Trophoblast cell (in vitro differentiated cells and primary cell): ENCODE results near the gene BCL3.
A peak's percentile ranks its signal among the peaks of the same experiment; 100 is the strongest.

Source experiments
- DNase-seq, 2 donors: peaks; one replicate each; pipeline ENCODE4 v3.0.0-alpha.2; 2016
- H2AFZ ChIP-seq: 2 replicates; pipeline ENCODE4 v1.6.1; 2013; ENCODE audit warnings: low read length, moderate library complexity, mild to moderate bottlenecking; ENCODE audit not compliant: insufficient read depth, poor library complexity
- H2AK5ac ChIP-seq: 2 replicates; pipeline ENCODE4 v1.6.1; 2013; ENCODE audit warnings: mild to moderate bottlenecking, low read length
- H2BK120ac ChIP-seq: 2 replicates; pipeline ENCODE4 v1.6.1; 2013; ENCODE audit warnings: low read length, mild to moderate bottlenecking, moderate library complexity; ENCODE audit not compliant: insufficient read depth, poor library complexity
- H2BK12ac ChIP-seq: 2 replicates; pipeline ENCODE4 v1.6.1; 2013; ENCODE audit warnings: mild to moderate bottlenecking, low read length, moderate library complexity
- H2BK5ac ChIP-seq: 2 replicates; pipeline ENCODE4 v1.6.1; 2013; ENCODE audit warnings: low read length, low read depth, moderate library complexity, mild to moderate bottlenecking; ENCODE audit not compliant: poor library complexity
- H3K14ac ChIP-seq: 2 replicates; pipeline ENCODE4 v1.6.1; 2013; ENCODE audit warnings: mild to moderate bottlenecking, low read length
- H3K18ac ChIP-seq: 2 replicates; pipeline ENCODE4 v1.6.1; 2013; ENCODE audit warnings: mild to moderate bottlenecking, low read length
- H3K23ac ChIP-seq: 2 replicates; pipeline ENCODE4 v1.6.1; 2013; ENCODE audit warnings: low read length
- H3K27ac ChIP-seq: 2 replicates; pipeline ENCODE4 v1.5.1; 2013; ENCODE audit warnings: low read depth, mild to moderate bottlenecking, inconsistent platforms, low read length, moderate library complexity
- H3K27me3 ChIP-seq: 2 replicates; pipeline ENCODE4 v1.6.1; 2013; ENCODE audit warnings: inconsistent platforms, mild to moderate bottlenecking, low read length, moderate library complexity; ENCODE audit not compliant: insufficient read depth
- H3K36me3 ChIP-seq, 2 experiments: 1 replicate in 1 of 2; 2 replicates in 1 of 2; pipeline ENCODE4 v1.6.1; 2013; ENCODE audit warnings: low read length in 2 of 2, mild to moderate bottlenecking in 2 of 2, moderate library complexity in 1 of 2; ENCODE audit not compliant: insufficient read depth in 2 of 2, control insufficient read depth in 1 of 2
- H3K4ac ChIP-seq: 2 replicates; pipeline ENCODE4 v1.6.1; 2013; ENCODE audit warnings: low read depth, mild to moderate bottlenecking, low read length, moderate library complexity
- H3K4me1 ChIP-seq, 2 experiments: 1 replicate in 1 of 2; 2 replicates in 1 of 2; pipeline ENCODE4 v1.6.1; 2013; ENCODE audit warnings: low read length in 2 of 2, mild to moderate bottlenecking in 2 of 2, moderate library complexity in 1 of 2; ENCODE audit not compliant: insufficient read depth in 2 of 2, control insufficient read depth in 1 of 2
- H3K4me2 ChIP-seq: 2 replicates; pipeline ENCODE4 v1.6.1; 2013; ENCODE audit warnings: inconsistent platforms, mild to moderate bottlenecking, low read length, moderate library complexity
- H3K4me3 ChIP-seq: 2 replicates; pipeline ENCODE4 v1.5.1; 2013; ENCODE audit warnings: mild to moderate bottlenecking, low read depth, low read length, inconsistent platforms
- H3K79me1 ChIP-seq: one replicate; pipeline ENCODE4 v1.6.1; 2013; ENCODE audit warnings: low read length
- H3K79me2 ChIP-seq: 2 replicates; pipeline ENCODE4 v1.6.1; 2013; ENCODE audit warnings: low read length, mild to moderate bottlenecking; ENCODE audit not compliant: control insufficient read depth, insufficient read depth, poor library complexity
- H3K9ac ChIP-seq: 2 replicates; pipeline ENCODE4 v1.6.1; 2013; ENCODE audit warnings: mild to moderate bottlenecking, low read length
- H3K9me3 ChIP-seq: 2 replicates; pipeline ENCODE4 v1.6.1; 2013; ENCODE audit warnings: low read depth, mild to moderate bottlenecking, control low read depth, inconsistent platforms, low read length; ENCODE audit not compliant: insufficient read depth
- H4K12ac ChIP-seq: 2 replicates; pipeline ENCODE4 v1.6.1; 2013; ENCODE audit warnings: low read depth, mild to moderate bottlenecking, low read length, moderate library complexity
- H4K8ac ChIP-seq: 2 replicates; pipeline ENCODE4 v1.6.1; 2013; ENCODE audit warnings: low read depth, mild to moderate bottlenecking, low read length, moderate library complexity
- H4K91ac ChIP-seq: one replicate; pipeline ENCODE4 v1.6.1; 2013; ENCODE audit warnings: low read depth, mild to moderate bottlenecking, low read length, moderate library complexity
- whole genome bisulfite sequencing: extraction: QIAGEN DNeasy Blood & Tissue Kit; methylation state at CpG from one replicate; pipeline ENCODE4 v1.1.7; 2013; ENCODE audit warnings: missing lambda C conversion rate; ENCODE audit not compliant: insufficient read length, insufficient coverage; ENCODE audit errors: extremely low coverage; 5-methylcytosine and 5-hydroxymethylcytosine counted together

The BCL3 gene

DNA sequence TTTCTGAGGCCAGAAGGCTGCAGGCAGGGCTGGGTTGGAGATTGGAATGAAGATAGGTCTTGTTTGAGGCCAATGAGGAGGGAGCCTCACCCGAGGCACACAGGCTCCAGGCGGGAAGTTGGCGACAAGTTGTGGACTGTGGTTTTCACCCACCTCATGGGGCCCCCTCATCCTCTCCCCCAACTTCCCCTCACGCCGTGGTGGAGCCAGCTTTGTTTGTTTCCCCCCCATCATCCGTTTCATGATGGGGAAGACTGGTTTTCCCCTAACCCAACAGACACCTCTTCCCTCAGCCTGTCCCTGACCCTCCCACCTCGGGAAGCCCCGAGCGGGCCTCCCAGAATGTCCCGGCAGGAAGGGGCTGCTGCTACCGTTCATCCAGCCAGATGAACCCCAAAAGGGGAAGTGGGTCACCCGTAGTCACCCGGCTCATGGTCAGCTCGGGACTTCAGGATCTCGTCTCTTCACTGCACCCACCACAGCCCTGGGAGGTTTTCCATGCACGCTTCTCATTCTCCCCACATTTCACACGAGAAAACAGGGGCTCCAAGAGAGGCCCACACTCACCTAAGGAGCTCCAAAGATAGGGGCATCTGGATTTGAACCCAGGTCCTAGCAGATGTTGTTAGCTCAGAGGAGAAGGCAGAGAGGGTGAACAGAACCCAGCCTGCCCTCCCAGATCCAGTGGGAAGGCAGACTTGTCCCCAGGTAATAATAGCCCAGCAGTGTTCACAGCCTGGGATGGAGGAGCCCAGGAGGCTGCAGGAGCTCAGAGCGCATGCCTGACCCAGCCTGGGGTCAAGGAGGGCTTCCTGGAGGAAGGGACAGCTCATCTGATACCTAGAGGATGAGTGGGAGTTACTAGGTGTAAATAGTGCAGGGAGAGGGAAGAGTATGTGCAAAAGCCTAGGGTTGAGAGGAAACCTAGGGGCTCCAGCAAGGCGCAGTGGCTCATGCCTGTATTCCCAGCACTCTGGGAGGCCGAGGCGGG, 26.1 kb upstream of the BCL3 start:
- no peaks in the 10 kb centered on the region for H3K27me3 ChIP-seq
- no peak overlapping the region for H4K8ac ChIP-seq
- peak overlapping the region; percentile 14 for H2BK120ac ChIP-seq
- H3K79me2 ChIP-seq, result peaks cover 2% of the 10 kb centered on the region
- H3K23ac ChIP-seq, result no peak overlapping the region
- no CpG with 5 or more reads among the region's 21 CpGs for WGBS
- H3K4ac ChIP-seq, result no peak overlapping the region
- peaks cover 5% of the 10 kb centered on the region for H3K79me1 ChIP-seq
- H2BK12ac ChIP-seq, result no peak overlapping the region
- H3K4me3 ChIP-seq, result no peak overlapping the region
- H2BK5ac ChIP-seq, result no peak overlapping the region
- no peak overlapping the region for H3K9ac ChIP-seq
- H3K4me2 ChIP-seq, result no peak overlapping the region
- H3K36me3 ChIP-seq, result no peaks in the 10 kb centered on the region
- peak; percentile 46 to 61 for DNase-seq
- H2AFZ ChIP-seq, result no peak overlapping the region
- H3K27ac ChIP-seq, result no peak overlapping the region
- peaks cover 14 to 15% of the 10 kb centered on the region in 2 experiments for H3K4me1 ChIP-seq
- H4K91ac ChIP-seq, result no peak overlapping the region
- H3K14ac ChIP-seq, result no peak overlapping the region
- no peak overlapping the region for H4K12ac ChIP-seq
- no peak overlapping the region for H3K18ac ChIP-seq
- H2AK5ac ChIP-seq, result no peak overlapping the region
- no peaks in the 10 kb centered on the region for H3K9me3 ChIP-seq

GRCh38 chr19:44723299-44723951, 25.1 kb upstream of the BCL3 start:
- no peak overlapping the region for H3K4me2 ChIP-seq
- no peak overlapping the region for H2BK5ac ChIP-seq
- H3K36me3 ChIP-seq, result no peaks in the 10 kb centered on the region
- H3K9me3 ChIP-seq, result no peaks in the 10 kb centered on the region
- H3K79me1 ChIP-seq, result peaks cover 3% of the 10 kb centered on the region
- no peak overlapping the region for H3K14ac ChIP-seq
- H3K4me1 ChIP-seq, result peaks cover 13% of the 10 kb centered on the region in 2 experiments
- H3K9ac ChIP-seq, result no peak overlapping the region
- no peak overlapping the region for H2BK12ac ChIP-seq
- no peak overlapping the region for H4K12ac ChIP-seq
- H3K27me3 ChIP-seq, result no peaks in the 10 kb centered on the region
- H3K18ac ChIP-seq, result no peak overlapping the region
- no peak overlapping the region for H4K91ac ChIP-seq
- H2AFZ ChIP-seq, result no peak overlapping the region
- DNase-seq, result no peak
- no peak overlapping the region for H4K8ac ChIP-seq
- H3K4ac ChIP-seq, result no peak overlapping the region
- no peak overlapping the region for H2AK5ac ChIP-seq
- no peak overlapping the region for H3K27ac ChIP-seq
- no peak overlapping the region for H3K23ac ChIP-seq
- H3K4me3 ChIP-seq, result no peak overlapping the region
- H2BK120ac ChIP-seq, result no peak overlapping the region
- no CpG with 5 or more reads among the region's 10 CpGs for WGBS
- H3K79me2 ChIP-seq, result peaks cover under 1% of the 10 kb centered on the region

GRCh38 chr19:44723952-44724319, 24.6 kb upstream of the BCL3 start:
- H2AK5ac ChIP-seq, result no peak overlapping the region
- H4K8ac ChIP-seq, result no peak overlapping the region
- WGBS, result no CpG with 5 or more reads among the region's 7 CpGs
- no peak overlapping the region for H2BK5ac ChIP-seq
- no peak overlapping the region for H2BK12ac ChIP-seq
- no peak overlapping the region for H3K9ac ChIP-seq
- peaks cover 2% of the 10 kb centered on the region for H3K79me1 ChIP-seq
- no peak overlapping the region for H2BK120ac ChIP-seq
- H3K14ac ChIP-seq, result no peak overlapping the region
- H3K9me3 ChIP-seq, result no peaks in the 10 kb centered on the region
- H3K4me2 ChIP-seq, result no peak overlapping the region
- H3K23ac ChIP-seq, result no peak overlapping the region
- no peaks in the 10 kb centered on the region for H3K79me2 ChIP-seq
- no peaks in the 10 kb centered on the region for H3K36me3 ChIP-seq
- DNase-seq, result peak; percentile 89 to 97
- H4K91ac ChIP-seq, result no peak overlapping the region
- H3K27me3 ChIP-seq, result no peaks in the 10 kb centered on the region
- H3K4me1 ChIP-seq, result peaks cover 9% of the 10 kb centered on the region in 2 experiments
- no peak overlapping the region for H3K27ac ChIP-seq
- H3K4ac ChIP-seq, result no peak overlapping the region
- H3K18ac ChIP-seq, result no peak overlapping the region
- H3K4me3 ChIP-seq, result no peak overlapping the region
- no peak overlapping the region for H2AFZ ChIP-seq
- H4K12ac ChIP-seq, result no peak overlapping the region

DNA sequence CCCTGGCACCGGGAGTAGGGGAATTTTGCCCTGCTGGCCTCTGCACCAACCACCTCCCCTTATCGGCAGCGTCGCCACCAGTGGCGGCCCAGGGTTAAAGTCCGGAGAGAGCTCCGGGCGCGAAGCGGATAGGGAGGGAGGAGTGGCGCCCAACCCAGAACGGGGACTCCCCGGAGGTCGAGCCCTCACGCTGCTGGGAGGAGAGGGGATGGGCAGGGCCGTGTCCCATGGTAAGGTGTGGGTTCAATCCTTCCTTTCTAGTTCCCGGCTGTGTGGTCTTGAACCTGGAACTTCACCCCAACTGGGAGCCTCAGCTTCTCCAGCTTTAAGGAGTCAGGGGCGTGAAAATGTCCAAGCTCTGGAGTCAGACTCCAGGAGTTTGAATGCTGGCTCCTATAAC, 23.3 kb upstream of the BCL3 start:
- Histone ChIP-seq H3K27me3 (no peaks in the 10 kb centered on the region), H3K4ac (no peak overlapping the region), H2BK12ac (no peak overlapping the region), H3K18ac (no peak overlapping the region), H4K12ac (no peak overlapping the region), H3K9ac (no peak overlapping the region), H3K4me1 (peaks cover 4 to 6% of the 10 kb centered on the region in 2 experiments), H3K79me2 (no peaks in the 10 kb centered on the region), H3K9me3 (no peaks in the 10 kb centered on the region), H3K36me3 (no peaks in the 10 kb centered on the region), H3K4me2 (no peak overlapping the region), H3K23ac (no peak overlapping the region), H2BK5ac (no peak overlapping the region), H4K8ac (no peak overlapping the region), H2BK120ac (no peak overlapping the region), H2AFZ (no peak overlapping the region), H3K4me3 (no peak overlapping the region), H4K91ac (no peak overlapping the region), H3K14ac (no peak overlapping the region), H2AK5ac (no peak overlapping the region), H3K27ac (no peak overlapping the region), H3K79me1 (no peaks in the 10 kb centered on the region)
- DNase-seq, result peak in 1 of 2 donors; percentile 27
- no CpG with 5 or more reads among the region's 18 CpGs for WGBS
